Measurements from ENCODE around the gene PKDCC.
A peak's percentile ranks its signal among the peaks of the same experiment; 100 is the strongest.
"Not testable (repeated sequence)": the region's sequence is repeated elsewhere in the genome, so short reads cannot be mapped to it uniquely, and the experiment has no call there.

The PKDCC gene

GRCh38 chr2:42031281-42032223 is 16.3 kb upstream of the PKDCC start:
- Histone ChIP-seq H3K9ac (ENCODE audit: low read depth, low read length) (no peak overlapping the region), H3K36me3 (ENCODE audit: control insufficient read depth, insufficient read depth, low read length) (no peaks in the 10 kb centered on the region), H3K4me3 (ENCODE audit: low read depth, low read length) (no peak overlapping the region), H3K27ac (ENCODE audit: low read depth, low read length) (peak overlapping the region; percentile 33), H3K4me1 (ENCODE audit: control insufficient read depth, insufficient read depth, low read length) (peaks cover 38% of the 10 kb centered on the region), H3K9me3 (ENCODE audit: control insufficient read depth, insufficient read depth, low read length) (no peaks in the 10 kb centered on the region), H3K27me3 (ENCODE audit: control insufficient read depth, insufficient read depth, low read length) (peaks cover 13% of the 10 kb centered on the region)

GRCh38 chr2:42032224-42032620 is 15.6 kb upstream of the PKDCC start:
- H3K27ac ChIP-seq (ENCODE audit: low read depth, low read length), result peak overlapping the region; percentile 42
- H3K36me3 ChIP-seq (ENCODE audit: control insufficient read depth, insufficient read depth, low read length), result no peaks in the 10 kb centered on the region

GRCh38 chr2:42032745-42033144 is 15.1 kb upstream of the PKDCC start:
- Histone ChIP-seq H3K36me3 (ENCODE audit: control insufficient read depth, insufficient read depth, low read length) (no peaks in the 10 kb centered on the region), H3K9me3 (ENCODE audit: control insufficient read depth, insufficient read depth, low read length) (no peaks in the 10 kb centered on the region), H3K4me1 (ENCODE audit: control insufficient read depth, insufficient read depth, low read length) (peaks cover 38% of the 10 kb centered on the region), H3K27ac (ENCODE audit: low read depth, low read length) (peak overlapping the region; percentile 42), H3K9ac (ENCODE audit: low read depth, low read length) (no peak overlapping the region), H3K4me3 (ENCODE audit: low read depth, low read length) (no peak overlapping the region), H3K27me3 (ENCODE audit: control insufficient read depth, insufficient read depth, low read length) (peaks cover 13% of the 10 kb centered on the region)

More at GRCh38 chr2:42032224-42032620, 15.6 kb upstream of the PKDCC start:
- Histone ChIP-seq H3K27me3 (ENCODE audit: control insufficient read depth, insufficient read depth, low read length) (peaks cover 13% of the 10 kb centered on the region), H3K9ac (ENCODE audit: low read depth, low read length) (no peak overlapping the region), H3K4me3 (ENCODE audit: low read depth, low read length) (no peak overlapping the region), H3K9me3 (ENCODE audit: control insufficient read depth, insufficient read depth, low read length) (no peaks in the 10 kb centered on the region), H3K4me1 (ENCODE audit: control insufficient read depth, insufficient read depth, low read length) (peaks cover 38% of the 10 kb centered on the region)

GRCh38 chr2:42034096-42034495 is 13.7 kb upstream of the PKDCC start:
- not testable (repeated sequence) for H3K27ac ChIP-seq (ENCODE audit: low read depth, low read length); H3K9me3 ChIP-seq (ENCODE audit: control insufficient read depth, insufficient read depth, low read length); H3K9ac ChIP-seq (ENCODE audit: low read depth, low read length); H3K36me3 ChIP-seq (ENCODE audit: control insufficient read depth, insufficient read depth, low read length); H3K4me3 ChIP-seq (ENCODE audit: low read depth, low read length)
- Histone ChIP-seq H3K27me3 (ENCODE audit: control insufficient read depth, insufficient read depth, low read length) (peaks cover 13% of the 10 kb centered on the region), H3K4me1 (ENCODE audit: control insufficient read depth, insufficient read depth, low read length) (peaks cover 35% of the 10 kb centered on the region)

GRCh38 chr2:42035241-42035640 is 12.6 kb upstream of the PKDCC start:
- Histone ChIP-seq H3K4me3 (ENCODE audit: low read depth, low read length) (no peak overlapping the region), H3K36me3 (ENCODE audit: control insufficient read depth, insufficient read depth, low read length) (no peaks in the 10 kb centered on the region), H3K27me3 (ENCODE audit: control insufficient read depth, insufficient read depth, low read length) (peaks cover 9% of the 10 kb centered on the region), H3K4me1 (ENCODE audit: control insufficient read depth, insufficient read depth, low read length) (peaks cover 24% of the 10 kb centered on the region), H3K27ac (ENCODE audit: low read depth, low read length) (no peak overlapping the region), H3K9me3 (ENCODE audit: control insufficient read depth, insufficient read depth, low read length) (no peaks in the 10 kb centered on the region), H3K9ac (ENCODE audit: low read depth, low read length) (no peak overlapping the region)

GRCh38 chr2:42036413-42036812 is 11.4 kb upstream of the PKDCC start:
- H3K4me1 ChIP-seq (ENCODE audit: control insufficient read depth, insufficient read depth, low read length), result peaks cover 19% of the 10 kb centered on the region
- peaks cover 4% of the 10 kb centered on the region; the same call in 1 of the 2 replicates for H3K27me3 ChIP-seq (ENCODE audit: control insufficient read depth, insufficient read depth, low read length)
- H3K4me3 ChIP-seq (ENCODE audit: low read depth, low read length), result no peak overlapping the region
- no peaks in the 10 kb centered on the region for H3K36me3 ChIP-seq (ENCODE audit: control insufficient read depth, insufficient read depth, low read length)
- no peak overlapping the region for H3K27ac ChIP-seq (ENCODE audit: low read depth, low read length)
- H3K9me3 ChIP-seq (ENCODE audit: control insufficient read depth, insufficient read depth, low read length), result no peaks in the 10 kb centered on the region
- H3K9ac ChIP-seq (ENCODE audit: low read depth, low read length), result no peak overlapping the region

- Histone ChIP-seq H3K4me3 (ENCODE audit: low read depth, low read length) (no peak overlapping the region), H3K9ac (ENCODE audit: low read depth, low read length) (no peak overlapping the region), H3K36me3 (ENCODE audit: control insufficient read depth, insufficient read depth, low read length) (no peaks in the 10 kb centered on the region), H3K9me3 (ENCODE audit: control insufficient read depth, insufficient read depth, low read length) (no peaks in the 10 kb centered on the region), H3K27me3 (ENCODE audit: control insufficient read depth, insufficient read depth, low read length) (no peaks in the 10 kb centered on the region), H3K27ac (ENCODE audit: low read depth, low read length) (no peak overlapping the region), H3K4me1 (ENCODE audit: control insufficient read depth, insufficient read depth, low read length) (peaks cover 14% of the 10 kb centered on the region)
These were observed 10.9 kb upstream of the PKDCC start for GRCh38 chr2:42036940-42037339.

- H3K27me3 ChIP-seq (ENCODE audit: control insufficient read depth, insufficient read depth, low read length), result no peaks in the 10 kb centered on the region
- no peaks in the 10 kb centered on the region for H3K9me3 ChIP-seq (ENCODE audit: control insufficient read depth, insufficient read depth, low read length)
- H3K4me1 ChIP-seq (ENCODE audit: control insufficient read depth, insufficient read depth, low read length), result peaks cover 19% of the 10 kb centered on the region
- no peaks in the 10 kb centered on the region for H3K36me3 ChIP-seq (ENCODE audit: control insufficient read depth, insufficient read depth, low read length)
- no peak overlapping the region for H3K9ac ChIP-seq (ENCODE audit: low read depth, low read length)
- H3K4me3 ChIP-seq (ENCODE audit: low read depth, low read length), result no peak overlapping the region
- no peak overlapping the region for H3K27ac ChIP-seq (ENCODE audit: low read depth, low read length)
These were observed 7.1 kb upstream of the PKDCC start for GRCh38 chr2:42040643-42041278.

- H3K9ac ChIP-seq (ENCODE audit: low read depth, low read length), result no peak overlapping the region
- peaks cover 26% of the 10 kb centered on the region for H3K4me1 ChIP-seq (ENCODE audit: control insufficient read depth, insufficient read depth, low read length)
These were observed 6.3 kb upstream of the PKDCC start for GRCh38 chr2:42041377-42042127.

GRCh38 chr2:42042631-42043355 is 5.0 kb upstream of the PKDCC start:
- no peak overlapping the region for H3K27ac ChIP-seq (ENCODE audit: low read depth, low read length)
- H3K9me3 ChIP-seq (ENCODE audit: control insufficient read depth, insufficient read depth, low read length), result no peaks in the 10 kb centered on the region
- no peaks in the 10 kb centered on the region for H3K27me3 ChIP-seq (ENCODE audit: control insufficient read depth, insufficient read depth, low read length)
- no peak overlapping the region for H3K4me3 ChIP-seq (ENCODE audit: low read depth, low read length)
- no peaks in the 10 kb centered on the region for H3K36me3 ChIP-seq (ENCODE audit: control insufficient read depth, insufficient read depth, low read length)
- H3K4me1 ChIP-seq (ENCODE audit: control insufficient read depth, insufficient read depth, low read length), result peaks cover 29% of the 10 kb centered on the region
- H3K9ac ChIP-seq (ENCODE audit: low read depth, low read length), result no peak overlapping the region

More at GRCh38 chr2:42041377-42042127, 6.3 kb upstream of the PKDCC start:
- Histone ChIP-seq H3K36me3 (ENCODE audit: control insufficient read depth, insufficient read depth, low read length) (no peaks in the 10 kb centered on the region), H3K27ac (ENCODE audit: low read depth, low read length) (no peak overlapping the region), H3K27me3 (ENCODE audit: control insufficient read depth, insufficient read depth, low read length) (no peaks in the 10 kb centered on the region), H3K4me3 (ENCODE audit: low read depth, low read length) (no peak overlapping the region), H3K9me3 (ENCODE audit: control insufficient read depth, insufficient read depth, low read length) (no peaks in the 10 kb centered on the region)

All from HUES48 (cell line).